ENCODE measurements around the gene TGFBR3. TPM values are rescaled to one million over a fixed set of nuclear protein-coding genes. Genes with fewer than 3 reads are reported as not detected.

The TGFBR3 gene
- total RNA-seq, 4 donors from 2014 or later: 116 to 306 (median 171) TPM

- TF ChIP-seq EP300 (IDR thresholded peaks at IDR 0.05): no peak
- no peak for TF ChIP-seq CTCF (IDR thresholded peaks at IDR 0.05)
- no peak for TF ChIP-seq POLR2A (IDR thresholded peaks at IDR 0.05)
- DNase-seq (ENCODE audit: low spot score in 2 of 2): no peak
- Histone ChIP-seq H3K4me3 (no peak overlapping the region), H3K4me1 (peaks cover 0 to 37% (median 0%) of the 10 kb centered on the region in 4 donors), H3K36me3 (peaks cover 0 to 72% (median 0%) of the 10 kb centered on the region in 3 donors), H3K27me3 (no peaks in the 10 kb centered on the region), H3K27ac (no peak overlapping the region), H3K9me3 (no peaks in the 10 kb centered on the region)
- WGBS, 2 donors: 90% methylated on average over 5 of the region's 5 CpGs
Measured at GRCh38 chr1:91708691-91709090, 177.3 kb downstream of the TGFBR3 start.

GRCh38 chr1:91707890-91708218, 178.1 kb downstream of the TGFBR3 start:
- H3K4me1 ChIP-seq: peaks cover 0 to 29% (median 0%) of the 10 kb centered on the region in 4 donors
- 93 to 100% methylated on average over 1 of the region's 1 CpG for WGBS, 2 donors
- H3K27ac ChIP-seq: peak overlapping the region in 1 of 4 donors; percentile 6
- no peaks in the 10 kb centered on the region for H3K9me3 ChIP-seq
- H3K4me3 ChIP-seq: no peak overlapping the region
- no peaks in the 10 kb centered on the region for H3K27me3 ChIP-seq
- DNase-seq (ENCODE audit: low spot score in 2 of 2): no peak
- TF ChIP-seq CTCF (IDR thresholded peaks at IDR 0.05) (no peak), EP300 (IDR thresholded peaks at IDR 0.05) (no peak)
- H3K36me3 ChIP-seq: peaks cover 0 to 74% (median 0%) of the 10 kb centered on the region in 3 donors

- H3K27ac ChIP-seq: peak overlapping the region in 1 of 4 donors; percentile 6
- whole genome bisulfite sequencing, 2 donors: 94 to 96% methylated on average over 3 of the region's 3 CpGs
- no peak for DNase-seq (ENCODE audit: low spot score in 2 of 2)
- no peak overlapping the region for H3K4me3 ChIP-seq
- peaks cover 0 to 23% (median 0%) of the 10 kb centered on the region in 4 donors for H3K4me1 ChIP-seq
- TF ChIP-seq EP300 (IDR thresholded peaks at IDR 0.05): no peak
- no peak for TF ChIP-seq POLR2A (IDR thresholded peaks at IDR 0.05)
- TF ChIP-seq CTCF (IDR thresholded peaks at IDR 0.05): no peak
- H3K36me3 ChIP-seq: peaks cover 0 to 70% (median 0%) of the 10 kb centered on the region in 3 donors
- no peaks in the 10 kb centered on the region for H3K9me3 ChIP-seq
- no peaks in the 10 kb centered on the region for H3K27me3 ChIP-seq
Measured at GRCh38 chr1:91707114-91707889, 178.6 kb downstream of the TGFBR3 start.

DNA sequence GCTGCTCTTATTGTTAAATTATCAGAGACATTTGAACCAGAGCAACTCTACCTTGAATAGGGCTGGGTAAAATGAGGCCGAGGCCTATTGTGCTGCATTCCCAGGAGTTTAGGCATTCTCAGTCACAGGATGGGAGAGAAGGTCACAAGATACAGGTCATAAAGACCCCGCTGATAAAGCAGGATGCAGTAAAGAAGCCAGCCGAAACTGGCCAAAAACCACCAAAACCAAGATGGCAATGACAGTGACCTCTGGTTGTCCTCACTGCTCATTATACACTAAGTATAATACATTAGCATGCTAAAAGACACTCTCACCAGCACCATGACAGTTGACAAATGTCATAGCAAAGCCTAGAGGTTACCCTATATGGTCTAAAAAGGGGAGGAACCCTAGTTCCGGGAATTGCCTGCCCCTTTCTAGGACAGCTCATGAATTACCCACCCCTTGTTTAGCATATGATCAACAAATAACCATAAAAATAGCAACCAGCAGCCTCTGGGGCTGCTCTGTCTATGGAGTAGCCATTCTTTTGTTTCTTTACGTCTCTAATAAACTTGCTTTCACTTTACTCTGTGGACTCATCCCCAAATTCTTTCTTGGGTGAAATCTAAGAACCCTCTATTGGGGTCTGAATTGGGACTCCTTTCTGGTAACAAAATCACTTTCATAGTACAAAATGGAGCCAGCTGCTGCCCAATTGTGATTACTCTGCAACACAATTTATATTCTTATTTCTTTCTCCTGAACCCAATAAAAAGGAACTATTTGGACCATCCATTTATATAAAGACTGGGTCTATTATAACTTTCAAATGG, 179.6 kb downstream of the TGFBR3 start:
- Histone ChIP-seq H3K4me1 (peaks cover 0 to 23% (median 2%) of the 10 kb centered on the region in 4 donors), H3K4me3 (no peak overlapping the region), H3K27me3 (no peaks in the 10 kb centered on the region), H3K36me3 (peaks cover 0 to 61% (median 0%) of the 10 kb centered on the region in 3 donors), H3K27ac (no peak overlapping the region), H3K9me3 (no peaks in the 10 kb centered on the region)
- DNase-seq (ENCODE audit: low spot score in 2 of 2): no peak
- 77 to 78% methylated on average over 5 of the region's 5 CpGs for WGBS, 2 donors
- TF ChIP-seq CTCF (IDR thresholded peaks at IDR 0.05) (no peak), EP300 (IDR thresholded peaks at IDR 0.05) (no peak), POLR2A (IDR thresholded peaks at IDR 0.05) (no peak)

DNA sequence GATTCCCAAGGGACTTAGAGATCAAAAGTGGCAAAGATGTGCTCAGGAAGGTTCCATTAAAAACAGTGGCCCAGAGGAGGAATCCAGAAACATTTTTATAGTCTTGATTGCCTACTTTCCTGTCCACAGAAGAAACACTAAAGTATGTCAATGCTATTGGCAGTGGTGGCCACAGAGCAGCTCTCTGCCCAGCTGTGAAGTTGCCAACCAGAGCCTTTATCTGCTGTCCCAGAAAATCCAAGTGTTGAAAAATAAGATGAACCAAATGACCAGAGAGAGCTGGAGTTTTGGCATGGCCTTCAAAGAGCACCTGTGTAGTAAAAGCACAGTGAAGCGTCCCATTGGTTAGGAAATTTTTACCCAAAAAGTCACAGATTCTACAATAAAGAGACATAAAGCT, 181.2 kb downstream of the TGFBR3 start:
- H3K4me1 ChIP-seq: peaks cover 0 to 23% (median 9%) of the 10 kb centered on the region in 4 donors
- TF ChIP-seq POLR2A (IDR thresholded peaks at IDR 0.05) (no peak), CTCF (IDR thresholded peaks at IDR 0.05) (no peak), EP300 (IDR thresholded peaks at IDR 0.05) (no peak)
- no peak overlapping the region for H3K4me3 ChIP-seq
- H3K36me3 ChIP-seq: peaks cover 0 to 48% (median 0%) of the 10 kb centered on the region in 3 donors
- H3K27me3 ChIP-seq: no peaks in the 10 kb centered on the region
- H3K27ac ChIP-seq: no peak overlapping the region
- no peaks in the 10 kb centered on the region for H3K9me3 ChIP-seq
- DNase-seq (ENCODE audit: low spot score in 2 of 2): no peak
- WGBS, 2 donors: 92 to 97% methylated on average over 1 of the region's 1 CpG
